GM19023 (cell line): ENCODE data around the gene MBOAT1.

Experiments used
- ATAC-seq: cut with Tn5 transposase; IDR thresholded peaks from one replicate; pipeline ENCODE4 v1.9.1; 2021; ENCODE audit warnings: mild to moderate bottlenecking, moderate library complexity; ENCODE audit not compliant: unreplicated experiment

MBOAT1 gene

DNA sequence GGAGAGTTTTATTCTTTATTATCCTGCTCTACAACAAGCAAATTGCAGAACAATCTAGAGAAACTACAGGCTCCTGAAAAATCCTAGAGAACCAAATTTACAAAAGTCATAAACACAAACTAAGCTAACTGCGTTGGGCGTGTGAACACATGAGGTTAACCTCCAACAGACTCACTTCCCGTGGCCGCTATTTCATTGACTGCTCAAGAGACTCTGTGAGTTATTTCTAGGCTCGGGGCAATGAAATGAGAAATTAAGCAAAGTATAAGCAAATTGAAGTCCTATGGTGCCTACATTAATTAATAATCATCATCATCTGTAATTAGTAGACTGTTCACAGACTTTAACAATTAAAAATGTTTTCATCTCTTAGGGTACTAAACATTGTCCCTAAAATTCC is 100.0 kb downstream of the MBOAT1 start:
- no peak for ATAC-seq

DNA sequence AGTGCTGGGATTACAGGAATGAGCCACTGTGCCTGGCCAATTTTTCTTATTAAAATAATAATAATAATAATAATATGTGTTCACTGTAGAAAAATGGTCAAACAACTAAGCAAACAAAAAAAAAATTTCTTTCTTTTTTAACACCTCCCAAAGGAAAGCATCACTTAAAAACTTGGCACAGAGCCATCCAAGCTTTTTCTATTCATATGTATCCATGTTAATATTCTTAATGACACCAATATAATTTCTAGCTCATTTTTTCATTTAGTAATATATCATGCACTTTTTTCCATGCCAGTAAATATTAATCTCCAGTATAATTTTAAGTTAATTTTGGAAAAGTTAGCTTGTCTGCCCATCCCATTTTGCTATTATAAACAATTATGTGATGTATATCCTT is 101.8 kb downstream of the MBOAT1 start:
- no peak for ATAC-seq

DNA sequence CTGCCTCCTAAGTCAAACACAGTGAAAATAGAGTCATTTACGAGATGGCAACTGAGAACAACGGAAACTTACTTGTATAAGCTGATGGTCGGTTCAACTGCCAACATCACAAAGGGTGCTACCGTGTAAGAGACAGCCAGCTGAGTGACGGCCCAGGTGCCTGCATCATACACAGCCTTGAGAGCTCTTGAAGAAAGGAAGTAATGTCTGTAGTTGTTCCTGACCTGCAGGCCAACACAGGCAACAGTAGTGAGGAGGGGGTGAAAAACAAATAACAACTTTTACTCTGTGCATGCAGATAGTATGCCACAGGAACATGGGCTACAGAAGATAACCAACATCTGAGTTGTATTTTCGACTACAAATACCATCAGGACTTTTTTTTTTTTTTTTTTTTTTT is 102.7 kb downstream of the MBOAT1 start:
- no peak for ATAC-seq

DNA sequence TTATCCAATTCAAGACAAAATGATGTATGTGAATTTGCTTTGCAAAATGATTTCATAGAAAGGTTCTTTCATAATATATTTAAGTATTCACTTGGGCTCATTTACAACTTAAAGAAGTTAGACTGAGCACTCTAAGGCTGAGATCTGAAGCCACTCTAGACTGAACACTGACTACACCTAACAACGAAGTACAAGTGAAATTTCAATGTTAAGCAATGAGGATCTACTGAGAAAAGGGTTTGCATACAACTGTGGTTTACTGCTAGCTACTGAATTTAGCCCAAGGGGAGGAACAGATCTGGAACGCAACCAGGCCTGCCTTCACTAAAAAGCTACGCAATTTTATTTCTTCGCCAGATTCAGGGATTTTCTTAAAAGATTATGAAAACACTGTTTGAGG is 106.4 kb downstream of the MBOAT1 start:
- no peak for ATAC-seq

DNA sequence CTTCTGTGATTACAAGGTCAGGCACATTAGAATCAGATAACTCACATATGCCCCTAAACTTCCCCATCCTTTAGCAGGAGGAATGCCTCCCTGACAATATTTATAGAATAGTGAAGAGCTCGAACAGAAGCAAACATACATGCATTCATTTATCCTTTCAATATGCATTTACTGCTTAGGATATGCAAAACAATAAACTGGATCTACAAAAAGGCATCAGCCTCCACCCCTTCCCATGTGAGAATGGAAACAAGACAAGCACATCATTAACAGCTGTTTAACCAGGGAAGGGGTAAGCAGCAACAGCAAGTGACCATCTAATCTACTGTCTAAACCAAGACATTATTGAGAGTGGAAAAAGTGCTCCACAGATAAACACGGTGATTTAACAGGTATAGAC is 107.6 kb downstream of the MBOAT1 start:
- ATAC-seq = no peak

DNA sequence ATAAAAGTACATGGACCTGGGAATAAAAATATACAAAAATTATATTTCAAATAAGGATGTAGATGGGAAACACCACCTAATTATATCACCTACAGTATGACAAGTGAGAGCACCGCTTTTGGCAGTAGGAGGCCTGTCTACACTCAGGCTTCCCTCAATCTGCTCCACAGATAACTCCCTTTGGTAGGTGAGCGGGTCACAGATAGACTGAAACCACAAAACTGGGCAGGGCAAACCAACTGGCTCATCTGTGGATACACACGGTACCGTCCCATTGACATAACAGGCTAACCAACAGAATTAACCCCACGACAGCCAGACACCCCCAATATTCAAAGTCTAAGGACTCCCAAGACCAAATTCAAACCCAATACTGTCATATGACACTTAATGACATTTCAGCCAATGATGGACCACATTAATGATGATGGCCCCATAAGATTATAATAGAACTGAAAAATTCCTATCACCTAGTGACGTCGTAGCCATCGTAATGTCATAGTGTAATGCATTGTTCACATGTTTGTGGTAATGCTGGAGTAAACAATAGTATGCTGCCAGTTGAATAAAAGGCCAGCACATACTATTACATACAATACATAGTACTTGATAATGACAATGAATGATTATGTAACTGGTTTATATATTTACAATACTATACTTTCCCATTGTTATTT is 109.7 kb downstream of the MBOAT1 start:
- no peak for ATAC-seq

DNA sequence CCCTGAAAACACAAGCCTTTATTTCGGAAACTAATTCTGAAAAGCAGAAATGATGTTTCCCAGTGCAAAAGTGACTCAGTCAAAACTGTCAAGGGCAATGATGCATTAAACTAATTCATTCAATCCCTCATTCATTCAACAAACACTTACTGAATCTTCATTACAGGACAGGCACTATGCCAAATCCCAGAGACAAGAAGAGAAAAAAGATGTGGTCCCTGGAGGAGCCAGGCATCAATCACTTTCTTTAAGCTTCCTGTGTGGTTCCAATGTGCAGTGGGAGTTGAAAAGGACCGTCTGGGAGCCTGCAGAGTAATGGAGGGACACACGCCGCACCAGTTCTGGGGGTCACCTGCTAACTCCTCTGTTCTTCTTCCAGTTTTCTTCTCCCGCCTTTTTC is 113.1 kb downstream of the MBOAT1 start:
- ATAC-seq = no peak

DNA sequence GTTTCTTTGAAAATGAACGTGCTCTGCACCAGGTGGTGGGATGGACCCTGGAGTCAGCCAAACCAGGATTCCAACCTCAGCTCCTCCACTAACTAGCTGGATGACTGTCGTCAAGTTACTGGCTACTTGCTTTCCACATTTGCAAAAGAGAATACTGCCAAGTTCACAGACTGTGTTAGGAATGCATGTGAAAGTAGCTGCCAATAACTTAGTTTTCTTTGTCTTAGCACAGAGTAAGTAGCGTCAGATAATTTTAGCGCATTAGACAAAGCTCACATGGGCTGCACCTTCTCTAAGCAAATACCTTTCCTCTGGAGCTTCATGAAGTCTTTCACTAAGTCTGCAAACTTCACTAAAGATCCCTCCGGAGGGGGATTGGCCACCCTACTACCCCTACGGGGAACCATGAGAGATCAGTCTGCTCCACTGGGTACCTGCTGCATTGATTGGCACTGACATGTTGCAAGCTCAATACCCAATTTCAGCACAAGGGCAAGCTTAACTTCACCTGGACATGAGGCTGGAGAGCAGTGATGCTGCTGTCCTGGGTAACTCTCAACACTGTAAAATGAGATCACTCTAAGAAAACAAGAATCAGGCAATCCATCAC is 113.9 kb downstream of the MBOAT1 start:
- ATAC-seq = no peak

DNA sequence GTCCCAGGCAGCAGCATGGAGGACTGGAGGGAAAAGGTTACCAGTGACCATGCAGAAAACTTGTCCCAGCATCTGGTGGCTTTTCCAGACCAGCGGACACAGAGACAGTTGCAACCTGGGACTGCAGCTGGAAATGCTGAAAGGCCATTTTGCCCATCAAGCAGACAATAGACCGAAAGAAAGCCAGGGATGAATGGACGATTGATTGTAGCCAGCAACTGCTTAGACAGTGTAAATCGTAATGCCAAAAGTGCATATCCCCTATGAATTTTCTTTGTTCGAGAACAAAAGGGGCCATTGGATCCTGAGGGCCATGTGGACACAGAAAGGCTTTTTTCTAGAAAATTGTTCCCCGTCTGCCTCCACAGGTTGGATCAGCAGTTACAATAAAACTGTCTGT is 115.7 kb downstream of the MBOAT1 start:
- no peak for ATAC-seq

DNA sequence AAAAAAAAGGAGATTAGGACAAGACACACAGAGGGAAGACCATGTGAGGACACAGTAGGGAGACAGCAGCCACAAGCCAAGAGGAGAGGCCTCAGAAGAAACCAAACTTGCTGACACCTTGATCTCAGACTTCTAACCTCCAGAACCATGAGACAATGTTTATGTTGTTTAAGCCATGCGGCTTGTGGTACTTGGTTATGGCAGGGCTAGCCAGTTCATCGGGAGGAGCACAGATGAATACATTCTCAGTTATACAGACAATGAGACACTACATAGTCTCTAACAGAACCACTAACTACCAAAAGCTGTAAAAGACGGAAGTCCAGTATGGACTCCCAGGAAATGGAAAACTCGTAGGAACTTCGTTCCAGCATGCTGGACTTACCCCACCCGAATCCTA is 116.8 kb downstream of the MBOAT1 start:
- ATAC-seq = no peak

DNA sequence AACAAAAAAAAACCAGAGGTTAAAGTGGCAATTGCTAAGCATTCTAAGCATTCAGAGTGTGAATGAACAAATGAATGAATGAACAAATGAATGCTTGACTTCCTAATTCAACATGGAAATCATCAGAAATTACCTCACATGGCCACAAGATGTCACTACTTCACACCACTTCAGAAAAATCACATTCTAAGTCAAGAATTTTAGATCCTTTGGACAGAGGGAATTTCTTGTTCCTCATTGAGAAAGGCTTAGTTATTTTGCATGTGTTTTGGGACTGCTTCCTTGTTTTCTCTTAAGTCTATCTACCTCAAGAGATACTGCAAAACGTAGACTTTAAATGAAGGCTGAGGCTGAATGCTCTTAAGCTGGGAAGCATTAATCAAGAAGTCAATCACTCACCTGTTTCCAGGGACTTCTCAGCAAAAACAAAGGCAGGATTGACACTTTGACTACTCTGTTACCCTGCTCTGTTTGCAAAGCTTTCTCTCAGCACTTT is 120.2 kb downstream of the MBOAT1 start:
- ATAC-seq = no peak

DNA sequence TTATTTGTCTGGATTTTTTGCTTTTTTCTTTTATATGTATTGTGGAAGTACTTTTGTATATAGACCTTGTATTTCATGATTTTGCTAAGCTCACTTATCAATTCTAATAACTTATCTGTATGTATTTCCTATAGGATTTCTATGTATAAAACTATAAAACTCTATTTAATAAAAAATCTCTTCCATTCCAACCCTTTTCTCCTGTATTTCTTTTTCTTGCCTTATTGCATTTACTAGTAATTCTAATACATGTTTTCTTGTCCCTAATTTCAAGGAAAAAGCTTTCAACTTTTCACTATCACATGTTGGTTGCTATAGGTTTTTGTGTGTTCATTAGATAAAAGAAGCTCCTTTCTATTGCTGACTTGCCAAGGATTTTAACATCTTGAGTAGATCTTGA is 125.3 kb downstream of the MBOAT1 start:
- no peak for ATAC-seq

DNA sequence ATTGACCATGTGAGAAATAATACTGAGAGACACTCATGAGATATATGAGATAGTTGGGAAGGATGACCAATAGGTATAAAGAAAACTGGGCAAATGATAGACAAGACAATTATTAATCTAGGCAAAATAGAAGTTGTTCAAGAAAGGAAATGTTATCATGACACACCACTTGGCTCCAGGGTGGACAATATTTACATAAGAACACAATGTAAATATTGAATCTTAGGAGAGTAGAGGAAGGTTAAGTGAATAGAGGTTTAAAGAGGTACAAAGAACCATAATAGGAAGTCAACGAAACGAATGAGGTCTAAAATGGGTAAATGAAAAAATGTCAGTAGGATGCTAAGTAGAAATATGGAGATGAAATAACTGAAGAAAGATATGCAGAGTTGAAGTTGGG is 126.5 kb downstream of the MBOAT1 start:
- no peak for ATAC-seq

DNA sequence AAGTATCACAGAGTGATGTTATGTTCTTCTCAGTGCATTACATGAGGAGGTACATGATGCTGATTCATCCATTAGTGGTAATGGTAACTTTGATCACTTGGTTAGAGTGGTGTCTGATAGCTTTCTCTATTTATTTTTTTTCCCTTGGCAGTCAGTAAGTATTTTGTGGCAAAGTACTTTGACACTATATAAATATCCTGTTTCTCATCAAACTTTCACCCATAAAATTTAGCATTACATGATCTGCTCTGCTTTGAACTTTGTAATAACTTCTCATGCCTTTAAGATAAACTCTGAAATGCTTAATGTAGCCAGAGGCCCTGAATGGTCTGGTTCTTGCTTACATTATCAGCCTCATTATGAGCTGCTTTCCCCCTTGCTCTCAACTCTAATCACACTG is 127.9 kb downstream of the MBOAT1 start:
- no peak for ATAC-seq

DNA sequence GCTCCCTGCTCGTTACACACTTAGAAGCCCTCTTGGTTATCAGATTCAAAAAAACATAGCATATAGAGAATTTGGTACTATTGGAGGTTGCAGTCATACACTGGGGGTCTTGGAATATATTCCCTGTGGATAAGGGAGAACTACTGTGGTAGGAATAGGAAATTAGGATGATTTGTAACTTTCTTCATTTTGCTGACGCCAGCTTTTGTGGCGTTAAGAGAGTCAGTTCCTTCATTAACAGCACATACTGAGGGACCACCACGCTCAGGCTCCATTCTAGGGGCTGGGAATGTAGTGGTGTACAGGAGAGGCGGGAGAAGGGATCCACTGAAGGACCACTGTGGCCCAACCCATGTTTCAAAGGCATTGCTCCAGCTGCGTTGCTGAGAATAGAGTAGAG is 140.3 kb downstream of the MBOAT1 start:
- no peak for ATAC-seq

DNA sequence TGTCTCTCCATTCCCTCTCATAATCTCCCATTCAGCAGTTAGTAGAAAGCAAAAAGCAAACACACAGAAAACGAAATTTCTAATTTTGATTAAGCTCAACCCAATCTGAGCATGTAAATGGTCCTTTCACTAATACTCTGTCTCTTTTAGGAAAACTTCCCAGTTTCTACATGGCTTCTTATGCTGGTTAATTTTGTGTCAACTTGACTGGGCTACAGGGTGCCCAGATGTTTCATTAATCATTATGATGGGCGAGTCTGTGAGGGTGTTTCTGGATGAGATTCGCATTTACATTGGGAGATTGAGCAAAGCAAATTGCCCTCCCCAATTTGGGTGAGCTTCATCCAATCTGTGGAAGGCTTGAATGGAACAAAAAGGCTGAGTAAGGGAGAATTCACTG is 142.2 kb downstream of the MBOAT1 start:
- no peak for ATAC-seq

DNA sequence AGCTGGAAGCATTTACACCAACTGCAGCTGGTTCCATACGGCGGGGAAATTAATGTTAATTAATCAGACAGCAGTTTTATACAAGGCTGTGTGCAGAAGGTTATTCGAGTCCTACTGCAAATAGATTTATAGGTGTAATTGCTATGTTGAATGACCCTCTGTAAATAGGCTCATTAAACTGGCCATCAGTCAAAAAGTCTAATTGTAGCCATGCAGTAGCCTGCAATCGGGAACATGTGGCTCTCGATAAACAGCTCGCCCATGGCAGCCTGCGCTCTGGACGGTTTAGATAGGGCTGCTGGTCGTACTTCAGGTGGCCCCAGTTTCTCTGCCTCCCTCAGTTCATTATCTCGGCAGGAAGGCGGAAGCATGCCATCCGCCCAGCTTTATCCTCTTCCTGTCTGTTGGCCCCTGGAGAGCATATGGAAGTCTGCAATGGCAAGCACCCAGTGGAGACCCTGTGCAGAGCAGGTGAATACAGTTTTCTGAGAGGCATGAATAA is 143.2 kb downstream of the MBOAT1 start:
- ATAC-seq = no peak

DNA sequence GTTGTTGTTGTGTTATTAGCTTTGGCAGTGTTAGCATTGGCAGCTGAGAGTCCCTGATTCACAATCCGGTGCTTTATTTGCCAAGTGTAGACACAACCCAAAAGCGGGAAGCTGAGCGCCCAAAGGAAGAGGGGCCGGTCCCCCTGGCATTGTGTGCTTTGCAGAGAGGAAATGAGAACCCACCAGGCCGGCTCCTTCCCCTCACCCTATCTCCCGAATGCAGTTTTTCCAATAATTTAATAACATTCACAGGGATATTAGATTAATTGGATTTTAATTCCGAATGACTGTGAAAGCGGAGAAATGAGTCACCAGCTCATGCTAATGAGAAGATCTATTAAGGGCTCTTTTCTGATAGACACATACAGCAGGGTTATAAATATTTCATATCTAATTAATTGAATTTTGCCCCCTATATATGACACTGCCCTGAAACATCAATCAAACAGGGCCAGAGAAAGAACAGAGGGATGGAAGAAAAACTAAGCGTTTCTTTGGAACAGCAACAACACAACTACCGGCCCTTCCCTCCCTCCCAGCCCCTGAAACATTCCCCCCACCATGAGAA is 143.8 kb downstream of the MBOAT1 start:
- no peak for ATAC-seq

DNA sequence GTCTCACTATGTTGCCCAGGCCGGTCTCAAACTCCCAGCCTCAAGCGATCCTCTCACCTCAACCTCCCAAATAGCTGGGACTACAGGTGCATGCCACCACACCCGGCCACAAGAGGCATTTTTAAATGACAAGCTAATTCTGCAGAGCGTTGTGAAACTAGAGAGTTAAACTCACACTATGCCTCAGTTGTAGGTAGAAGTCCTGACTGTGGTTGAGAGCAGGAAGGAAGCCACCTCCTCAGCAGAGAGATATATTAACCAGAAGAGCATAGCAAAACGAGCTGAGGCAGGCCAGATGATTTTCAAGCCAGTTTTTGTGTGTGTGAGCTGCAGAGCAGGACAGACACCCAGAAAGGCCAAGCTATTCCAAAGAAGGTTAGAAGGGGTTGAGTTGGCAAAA is 150.3 kb downstream of the MBOAT1 start:
- ATAC-seq = peak; percentile 52

DNA sequence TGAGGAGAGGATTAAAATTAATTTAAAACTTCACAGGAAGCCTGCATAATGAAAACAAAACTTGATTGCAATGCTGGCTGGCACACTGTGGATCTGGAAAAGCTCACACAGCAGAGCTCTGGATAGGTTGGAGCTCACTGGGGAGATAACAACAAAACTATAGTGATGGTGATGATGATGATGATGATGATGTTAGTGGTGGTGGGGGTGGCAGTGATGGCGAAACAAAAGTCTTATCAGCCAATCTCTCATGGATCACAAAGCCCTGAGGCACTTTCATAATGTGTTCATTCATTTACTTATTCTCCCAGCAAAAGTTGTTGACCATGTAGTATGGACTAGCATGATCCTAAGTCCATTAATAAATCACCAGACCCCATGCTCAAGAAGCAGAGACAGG is 152.0 kb downstream of the MBOAT1 start:
- no peak for ATAC-seq

DNA sequence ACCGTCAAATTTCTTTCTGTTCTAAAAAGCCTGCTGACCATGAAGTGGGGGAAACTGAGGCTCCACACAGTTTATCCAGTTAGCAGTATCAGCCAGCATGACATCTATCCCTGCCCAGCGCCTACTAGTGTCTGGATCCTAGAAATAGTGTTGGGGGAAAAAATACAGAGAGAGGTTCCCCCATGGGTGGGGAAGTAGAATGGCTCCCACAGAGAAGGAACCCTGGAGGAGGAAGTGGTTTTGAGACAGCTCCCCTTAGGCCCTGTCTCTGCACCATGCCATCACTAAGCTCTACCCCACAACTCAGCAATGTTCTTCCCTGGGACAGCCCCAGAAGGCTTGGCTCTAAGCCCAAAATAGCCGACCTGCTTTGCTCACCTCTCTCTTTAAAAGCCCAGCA is 153.4 kb downstream of the MBOAT1 start:
- no peak for ATAC-seq

DNA sequence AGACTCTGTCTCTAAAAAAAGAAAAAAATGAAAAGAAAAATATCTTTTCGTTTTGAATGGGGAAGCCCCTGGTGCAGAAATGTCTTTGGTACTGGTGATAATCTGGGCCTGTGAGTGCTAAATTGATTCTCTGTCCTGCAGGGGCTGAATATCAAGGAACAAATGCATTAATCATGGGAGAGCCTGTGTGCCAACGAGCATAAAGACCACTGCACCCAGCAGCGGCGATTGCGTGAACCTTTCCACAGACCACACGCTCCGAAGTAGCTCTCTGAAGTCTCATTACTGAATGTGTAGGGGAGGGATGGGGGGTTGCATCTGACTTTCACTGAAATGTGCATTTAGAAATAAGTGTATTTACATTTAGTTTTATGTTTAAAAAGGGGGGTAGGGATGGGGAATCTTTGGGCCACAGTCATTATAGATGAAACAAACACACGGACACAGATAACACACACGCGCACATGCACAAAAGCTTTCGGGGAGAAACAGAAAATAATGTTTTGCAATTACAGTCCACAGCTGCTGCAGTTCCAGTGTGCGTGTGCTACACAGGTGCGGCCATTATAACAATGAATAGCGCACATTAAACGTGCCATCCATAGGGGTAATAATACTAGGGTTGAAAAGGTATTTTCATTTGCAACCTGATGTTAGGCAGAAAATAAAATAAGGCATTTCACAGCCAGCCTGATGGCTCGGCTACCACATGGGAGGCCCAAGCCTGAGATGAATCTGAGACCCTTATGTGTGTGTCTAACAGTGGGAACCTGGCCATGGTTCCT is 154.0 kb downstream of the MBOAT1 start:
- no peak for ATAC-seq
